GM12892 (cell line): ENCODE results near the gene LGR4.

Experiments
- POLR2A ChIP-seq: IDR thresholded peaks from 2 replicates; pipeline ENCODE4 v1.6.1; 2011; ENCODE audit warnings: low read depth, low read length, control low read depth
- POLR2AphosphoS5 ChIP-seq: IDR thresholded peaks from 2 replicates; pipeline ENCODE4 v1.6.1; 2011; ENCODE audit warnings: low read depth, low read length, control low read depth
- TAF1 ChIP-seq: IDR thresholded peaks from 2 replicates; pipeline ENCODE4 v1.6.1; 2011; ENCODE audit warnings: low read depth, mild to moderate bottlenecking, control low read depth, low read length, borderline replicate concordance

GRCh38 chr11:27319072-27319471 is 153.5 kb downstream of the LGR4 start:
- TF ChIP-seq TAF1 = no peak
- no peak for TF ChIP-seq POLR2AphosphoS5
- TF ChIP-seq POLR2A = no peak
